Mesenteric fat pad (tissue), 1 donor: Measurements from ENCODE around the gene EVC. TPM values are rescaled to one million over a fixed set of nuclear protein-coding genes. Genes with fewer than 3 reads are reported as not detected.

Source experiments
- DNase-seq: peaks from one replicate; pipeline ENCODE4 v3.0.0-alpha.2; 2020; ENCODE audit warnings: low spot score
- long read RNA-seq: library from polyadenylated mRNA; unstranded; transcript quantifications from one replicate; pipeline ENCODE4 v2.0.0, GENCODE V29; 2020
- total RNA-seq: library from RNA; stranded (reverse); fragmentation: NEBNext Ultra II Directional; extraction: Animal tissue kit (Norgen Biotek cat#: 25700); gene quantifications from one replicate; pipeline ENCODE4 v1.2.1, GENCODE V29; 2021
- donor health status: DM: yes; HTN: yes; CAD: no.

Gene EVC
- total RNA-seq, result 16.6 TPM
- long read RNA-seq, partial matches to known transcripts, result 2 of 8 reads
- long read RNA-seq, other reads (novel, unspliced or antisense), result 6 of 8 reads

DNA sequence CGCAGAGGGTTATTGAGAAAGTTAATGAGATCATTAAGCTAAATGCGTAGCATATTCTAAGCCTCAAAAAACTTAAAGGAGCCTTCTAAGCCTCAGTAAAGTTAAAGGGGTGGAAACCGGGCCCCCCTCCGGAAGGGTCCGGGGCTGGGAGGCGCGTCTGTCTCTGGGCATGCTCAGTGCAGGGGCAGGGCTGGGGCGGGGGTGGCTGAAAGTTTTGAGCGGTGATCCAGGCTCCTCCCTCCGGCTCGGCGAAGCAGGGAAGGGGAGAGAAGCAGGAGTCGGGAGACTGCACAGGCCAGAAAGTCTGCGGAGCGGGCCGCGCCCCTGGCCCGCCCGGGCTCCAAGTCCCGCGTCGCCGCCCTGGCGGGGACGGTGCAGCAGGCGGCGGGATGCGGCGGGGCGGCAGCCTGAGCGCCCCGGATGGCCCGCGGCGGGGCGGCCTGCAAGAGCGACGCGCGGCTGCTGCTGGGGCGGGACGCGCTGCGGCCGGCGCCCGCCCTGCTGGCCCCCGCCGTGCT is at the start of gene EVC:
Gene EVC (plus strand): TSS at position 241 of the 518 bp plus-strand sequence. CDS start 180 bp downstream, at position 421.
- peak; percentile 91 for DNase-seq

DNA sequence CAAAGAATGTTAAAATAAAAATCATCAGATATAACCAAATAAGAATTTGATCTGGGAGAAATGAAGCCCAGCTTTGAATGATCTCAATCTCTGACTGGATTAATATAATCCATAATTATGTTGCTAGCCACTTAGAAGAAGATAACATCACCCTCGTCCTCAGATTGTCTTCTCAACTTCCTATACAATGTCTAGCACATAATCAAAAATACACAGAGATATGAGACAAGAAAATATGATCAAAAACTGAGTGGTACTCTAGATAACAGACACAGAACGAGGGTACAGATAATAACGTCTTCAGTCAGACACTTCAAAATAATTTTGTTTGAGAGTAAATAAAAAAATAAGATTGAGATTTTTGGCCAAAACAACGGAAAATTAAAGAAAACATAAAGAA is 49.8 kb upstream of the EVC start:
- no peak for DNase-seq

DNA sequence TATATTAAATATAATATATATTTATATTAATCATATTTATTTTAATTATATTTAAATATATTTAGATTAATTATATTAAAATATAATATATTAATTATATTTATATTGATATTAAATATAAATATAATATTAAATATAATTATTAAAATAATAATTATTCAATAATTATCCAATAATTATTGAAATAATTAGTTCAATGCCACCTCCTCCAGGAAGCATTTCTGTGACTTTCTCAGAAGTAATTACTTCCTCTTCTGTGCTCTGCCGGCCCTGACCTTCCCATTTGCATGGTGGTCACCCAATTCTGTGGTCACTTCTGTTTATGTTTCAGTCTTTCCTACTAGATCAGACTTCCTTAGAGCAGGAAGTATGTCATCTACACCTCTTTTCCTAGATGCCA is 48.4 kb upstream of the EVC start:
- no peak for DNase-seq

GRCh38 chr4:5664778-5665177 is 46.2 kb upstream of the EVC start:
- no peak for DNase-seq

- DNase-seq, result no peak
These were observed 44.3 kb upstream of the EVC start for GRCh38 chr4:5666741-5667140.

DNA sequence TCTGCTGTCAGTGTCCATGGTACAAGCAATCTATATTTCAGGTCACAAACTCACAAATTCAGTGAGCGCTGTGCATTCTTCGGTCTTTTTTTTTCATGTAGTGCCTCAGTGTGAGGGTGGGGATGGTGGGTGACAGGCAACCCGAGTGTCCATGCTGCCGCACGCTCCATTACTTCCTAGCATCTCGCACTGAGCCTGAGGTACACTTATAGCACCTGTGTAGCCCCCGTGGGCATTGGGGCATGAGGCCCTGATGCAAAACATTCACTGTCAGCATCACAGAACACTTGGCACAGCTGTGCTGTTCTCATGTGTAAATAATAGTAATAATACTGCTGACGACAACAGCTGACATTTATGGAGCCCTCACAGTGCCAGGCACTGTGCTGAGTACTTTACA is 34.2 kb upstream of the EVC start:
- no peak for DNase-seq

GRCh38 chr4:5678977-5679376 is 32.0 kb upstream of the EVC start:
- no peak for DNase-seq

- DNase-seq, result no peak
These were observed 27.4 kb upstream of the EVC start for GRCh38 chr4:5683566-5683965.

- no peak for DNase-seq
These were observed 25.7 kb upstream of the EVC start for GRCh38 chr4:5685296-5685695.

- DNase-seq, result no peak
These were observed 24.7 kb upstream of the EVC start for GRCh38 chr4:5686338-5686737.

GRCh38 chr4:5689065-5689464 is 21.9 kb upstream of the EVC start:
- peak; percentile 81 for DNase-seq

GRCh38 chr4:5691491-5692132 is 19.4 kb upstream of the EVC start:
- DNase-seq, result peak; percentile 73

DNA sequence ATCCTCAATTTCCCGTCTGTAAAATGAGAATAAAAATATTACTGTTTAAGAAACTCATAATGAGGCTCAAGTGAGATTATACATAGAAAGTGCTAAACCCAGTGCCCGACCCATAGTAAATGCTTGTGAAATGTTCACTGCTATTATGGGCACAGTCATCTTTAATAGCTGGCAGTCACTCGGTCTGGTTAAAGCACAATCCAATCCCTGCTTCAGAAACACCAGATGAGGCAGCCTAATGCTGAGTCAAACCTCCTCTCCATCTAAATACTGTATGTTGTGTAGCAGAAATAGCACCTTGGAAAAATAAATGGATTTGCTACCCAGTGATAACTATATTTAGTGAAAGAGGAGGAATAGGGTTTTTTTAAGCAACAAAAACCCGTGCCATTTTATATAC is 17.1 kb upstream of the EVC start:
- DNase-seq, result no peak

DNA sequence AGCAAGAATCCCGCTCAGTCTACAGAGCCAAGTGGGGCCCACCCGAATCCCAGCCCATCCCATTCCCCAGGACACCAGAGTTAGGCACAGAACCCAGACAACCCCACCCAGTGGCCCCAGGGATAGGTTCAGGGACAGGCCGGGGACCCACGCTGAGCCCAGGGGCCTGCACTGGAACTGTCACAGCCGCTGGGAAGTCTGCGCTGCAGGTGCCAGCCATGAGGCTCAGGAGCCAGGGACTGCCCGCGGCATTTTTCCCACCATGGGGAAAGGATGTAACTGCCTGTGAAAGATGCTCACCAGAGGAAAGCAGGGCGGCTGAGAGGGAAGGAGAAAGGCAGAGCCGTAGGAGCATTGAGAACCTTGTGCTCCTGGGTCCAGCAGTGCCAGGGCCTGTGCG is 14.7 kb upstream of the EVC start:
- peak; percentile 83 for DNase-seq

DNA sequence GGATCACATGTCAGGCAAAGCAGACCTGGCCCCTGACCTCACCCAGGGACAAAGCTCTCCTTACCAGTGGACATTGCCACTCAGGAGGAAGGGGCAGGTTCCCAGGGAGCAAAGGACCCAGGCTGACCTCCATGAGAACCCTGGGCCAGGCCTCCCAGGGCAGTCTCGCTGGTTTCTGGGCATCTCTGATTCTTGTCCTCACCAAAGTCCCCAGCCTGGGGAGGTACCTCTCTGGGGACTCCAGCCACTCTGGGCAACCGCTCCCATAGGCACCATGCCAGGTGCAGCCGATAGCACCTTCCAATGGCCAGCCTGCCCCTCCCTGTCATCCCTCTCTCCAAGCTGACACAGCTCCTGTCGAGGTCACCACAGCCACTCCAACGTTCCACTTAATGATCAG is 10.5 kb upstream of the EVC start:
- DNase-seq, result peak; percentile 75

GRCh38 chr4:5701971-5702370 is 9.0 kb upstream of the EVC start:
- peak; percentile 67 for DNase-seq

DNA sequence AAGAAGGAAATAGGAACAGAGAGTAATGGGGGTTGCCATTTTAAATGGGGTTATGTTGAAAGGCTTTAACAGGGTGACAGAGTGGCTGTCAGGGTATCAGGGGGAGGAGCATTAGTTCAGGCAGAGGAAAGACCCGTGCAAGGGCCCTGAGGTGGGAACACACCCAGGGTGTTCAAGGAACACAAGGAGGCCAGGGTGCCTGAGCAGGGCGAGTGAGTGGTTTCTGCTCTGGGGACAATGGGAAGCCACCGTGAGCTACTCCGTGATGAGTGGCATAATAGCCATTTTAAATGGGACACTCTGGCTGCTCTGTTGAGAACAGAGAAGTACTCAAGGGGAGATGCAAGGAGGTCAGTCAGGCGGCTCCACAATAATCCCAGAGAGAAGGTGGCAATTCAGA is 7.2 kb upstream of the EVC start:
- peak; percentile 60 for DNase-seq

- peak; percentile 71 for DNase-seq
These were observed 6.7 kb upstream of the EVC start for GRCh38 chr4:5704276-5704675.

GRCh38 chr4:5705647-5706320 is 5.2 kb upstream of the EVC start:
- peak; percentile 51 for DNase-seq

- DNase-seq, result peak; percentile 64
These were observed 4.3 kb upstream of the EVC start for GRCh38 chr4:5706486-5707290.

DNA sequence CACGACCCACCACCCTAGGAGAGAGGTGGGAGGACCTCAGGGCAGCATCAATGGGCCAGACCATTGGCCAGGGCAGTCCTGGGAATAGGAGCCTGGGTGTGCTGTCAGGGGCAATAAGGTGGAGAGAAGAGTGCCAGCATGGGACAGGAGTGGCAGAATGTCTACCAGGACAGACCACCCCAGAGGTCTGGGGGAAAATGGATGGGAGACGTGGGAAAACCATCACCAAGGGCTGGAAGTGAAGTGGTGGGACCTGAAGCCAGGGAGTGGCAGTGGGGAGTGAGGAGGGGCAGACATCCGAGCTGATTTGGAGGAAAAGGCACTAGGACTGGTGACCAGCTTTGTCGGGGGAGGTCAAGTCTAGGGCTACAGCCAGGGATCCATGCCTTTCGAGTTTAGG is 3.6 kb upstream of the EVC start:
- DNase-seq, result peak; percentile 74
